GM19240 (cell line): ENCODE measurements around the gene EFHC2.

Experiments
- DNase-seq: peaks from one replicate; pipeline ENCODE4 v3.0.0; 2011; ENCODE audit warnings: low spot score; ENCODE audit not compliant: insufficient read length

EFHC2 gene

GRCh38 chrX:44152852-44153251 lies 190.6 kb downstream of the EFHC2 start:
- DNase-seq = no peak

- DNase-seq = no peak
Measured at GRCh38 chrX:44147130-44147529, 196.3 kb downstream of the EFHC2 start.

- no peak for DNase-seq
Measured at GRCh38 chrX:44144177-44144945, 199.1 kb downstream of the EFHC2 start.

GRCh38 chrX:44143061-44143602 lies 200.3 kb downstream of the EFHC2 start:
- no peak for DNase-seq

GRCh38 chrX:44130189-44130588 lies 213.3 kb downstream of the EFHC2 start:
- no peak for DNase-seq

- DNase-seq = no peak
Measured at GRCh38 chrX:44113337-44113736, 230.1 kb downstream of the EFHC2 start.

- DNase-seq = no peak
Measured at GRCh38 chrX:44106864-44107263, 236.6 kb downstream of the EFHC2 start.

- DNase-seq = no peak
Measured at GRCh38 chrX:44105228-44105913, 238.1 kb downstream of the EFHC2 start.

GRCh38 chrX:44104699-44105098 lies 238.8 kb downstream of the EFHC2 start:
- DNase-seq = no peak

- DNase-seq = no peak
Measured at GRCh38 chrX:44101281-44101680, 242.2 kb downstream of the EFHC2 start.

GRCh38 chrX:44099366-44099765 lies 244.1 kb downstream of the EFHC2 start:
- DNase-seq = no peak
